Fibroblast of skin of abdomen (primary cell): ENCODE measurements around the gene CARD14. TPM values are rescaled to one million over a fixed set of nuclear protein-coding genes. Genes with fewer than 3 reads are reported as not detected.

ENCODE experiments used
- DNase-seq: peaks from one replicate; pipeline ENCODE4 v3.0.0-alpha.2; 2013
- polyA plus RNA-seq, 2 experiments: library from polyadenylated mRNA; unstranded; fragments of 120-200 nt; gene quantifications; one replicate each; pipeline ENCODE4 v1.2.1, GENCODE V29; 2013; ENCODE audit not compliant: insufficient read length in 2 of 2

Gene CARD14
- 0.08 TPM for polyA plus RNA-seq (2013, experiment 1 of 2; ENCODE audit: insufficient read length)
- 0.21 TPM for polyA plus RNA-seq (2013, experiment 2 of 2; ENCODE audit: insufficient read length)

DNA sequence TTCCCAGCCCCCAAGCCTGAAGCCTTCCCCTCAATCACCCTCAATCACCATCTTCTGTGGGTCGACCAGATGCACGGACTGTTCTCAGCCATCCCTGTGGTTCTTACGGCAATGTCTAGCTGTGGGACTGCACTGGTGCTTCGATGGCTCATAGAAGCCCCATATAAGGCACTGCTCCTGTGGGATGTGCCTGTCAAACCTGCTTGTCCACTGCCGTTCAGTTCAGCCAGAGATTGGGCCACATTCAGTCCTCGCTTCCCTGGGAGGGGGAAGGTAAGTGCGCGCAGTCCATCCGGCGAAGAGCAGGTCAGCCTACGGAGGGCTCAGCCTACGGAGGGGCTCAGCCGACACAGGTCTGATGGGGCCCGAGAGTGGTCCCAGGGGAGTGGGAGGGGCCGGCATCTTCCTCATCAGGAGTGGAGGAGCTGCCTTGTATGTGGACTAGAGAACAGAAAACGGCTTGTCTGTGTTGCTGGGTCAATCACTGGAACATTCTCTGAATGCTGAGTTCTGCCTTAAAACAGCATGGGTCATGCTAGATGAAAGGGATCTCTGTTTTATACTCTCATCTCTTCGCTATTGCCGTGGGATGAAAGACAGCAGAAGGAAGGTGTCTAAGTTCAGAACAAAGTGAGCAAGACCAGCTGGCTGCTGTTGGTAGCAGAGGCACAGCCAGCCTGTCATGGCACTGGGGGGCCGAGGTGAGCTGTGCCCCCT is at the start of gene CARD14:
TSS of gene CARD14 (plus strand) at position 247 of the 717 bp plus-strand sequence. CDS start 11,409 bp downstream, outside the sequence.
- no peak for DNase-seq

DNA sequence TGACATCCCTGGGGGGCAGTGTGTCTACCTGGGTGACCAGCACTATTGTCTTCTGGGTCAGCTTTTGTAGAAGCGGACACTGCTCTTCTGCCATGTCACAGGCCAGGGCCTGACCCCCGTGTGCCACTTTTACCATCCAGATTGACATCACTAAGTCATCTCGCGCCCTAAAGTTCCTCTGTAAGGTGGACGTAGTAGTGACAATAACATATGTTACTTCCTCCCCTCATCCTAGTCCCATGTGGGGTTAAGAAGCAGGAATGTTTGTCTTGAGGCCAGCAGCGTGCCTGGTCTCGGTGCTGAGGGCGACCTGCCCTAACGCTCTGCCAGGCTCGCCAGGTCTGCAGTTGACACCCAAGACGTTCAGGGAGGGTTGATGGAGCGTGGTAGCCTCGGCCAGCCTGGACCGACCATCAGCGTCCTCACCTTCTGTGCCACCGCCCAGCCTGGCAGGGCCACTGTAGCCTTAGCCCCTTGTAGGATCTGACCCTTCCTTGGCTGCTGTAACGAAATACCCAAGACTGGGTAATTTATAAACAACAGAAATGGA is 47.7 kb upstream of the CARD14 start:
- DNase-seq: no peak

- no peak for DNase-seq
Measured at GRCh38 chr17:80122926-80123505, 46.8 kb upstream of the CARD14 start.

DNA sequence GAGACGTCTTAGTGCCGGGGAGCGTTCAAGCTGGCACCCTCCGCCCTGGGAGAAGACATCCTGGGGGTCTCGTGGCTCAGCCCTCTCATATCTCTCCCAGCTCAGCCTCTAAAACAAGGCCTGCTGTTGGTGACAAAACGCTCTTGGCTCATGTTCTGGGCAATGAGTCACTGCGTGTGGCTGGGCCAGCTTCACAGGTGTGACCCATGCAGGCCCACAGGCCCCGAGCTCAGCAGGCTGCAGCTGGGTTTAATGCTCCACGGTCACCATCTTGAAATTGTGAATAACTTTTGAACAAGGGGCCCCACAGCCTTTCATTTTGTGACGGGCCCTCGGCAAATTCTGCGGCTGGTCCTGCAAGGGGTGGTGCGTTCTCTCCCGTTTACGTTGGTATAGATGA is 46.0 kb upstream of the CARD14 start:
- peak; percentile 30 for DNase-seq

- peak; percentile 37 for DNase-seq
Measured at GRCh38 chr17:80124351-80124981, 45.4 kb upstream of the CARD14 start.

- DNase-seq: peak; percentile 72
Measured at GRCh38 chr17:80125656-80126448, 44.0 kb upstream of the CARD14 start.

- no peak for DNase-seq
Measured at GRCh38 chr17:80126449-80126715, 43.4 kb upstream of the CARD14 start.

GRCh38 chr17:80129006-80129565 is 40.7 kb upstream of the CARD14 start:
- no peak for DNase-seq

GRCh38 chr17:80130992-80131391 is 38.8 kb upstream of the CARD14 start:
- no peak for DNase-seq

DNA sequence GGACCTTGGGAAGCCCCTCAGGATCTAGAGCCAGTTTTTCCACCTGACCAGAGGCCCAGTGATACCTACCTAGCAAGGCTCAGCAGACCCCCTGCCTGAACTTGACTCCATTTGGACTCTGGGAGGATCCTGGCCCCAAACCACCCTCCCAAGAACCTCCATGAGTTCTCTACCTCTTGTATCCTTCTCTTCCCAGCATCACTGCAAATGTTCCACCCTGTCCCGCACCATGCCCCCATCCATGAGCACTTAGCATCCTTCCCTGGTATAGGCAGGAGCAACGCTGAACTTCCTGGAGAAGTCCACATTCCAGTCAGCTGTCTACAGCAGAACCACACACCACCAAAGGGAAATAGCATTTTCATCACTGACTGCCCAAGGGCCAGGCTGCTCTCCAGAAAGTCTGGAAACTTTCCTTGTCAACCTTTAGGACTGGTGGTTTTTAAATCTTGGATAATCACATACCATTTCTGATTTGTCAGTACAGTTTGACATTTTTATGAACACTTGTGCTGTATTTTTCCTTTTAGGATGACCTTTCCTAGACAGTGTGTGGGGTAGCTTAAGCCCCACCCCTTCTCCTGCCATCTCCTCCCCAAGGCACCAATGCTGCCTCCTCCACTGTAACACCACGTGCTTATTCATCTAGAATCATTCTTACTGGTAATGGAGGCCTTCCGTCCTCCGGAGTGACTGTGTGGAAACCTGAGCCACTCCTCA is 36.8 kb upstream of the CARD14 start:
- no peak for DNase-seq

GRCh38 chr17:80133626-80133970 is 36.2 kb upstream of the CARD14 start:
- no peak for DNase-seq

- DNase-seq: no peak
Measured at GRCh38 chr17:80137131-80137530, 32.7 kb upstream of the CARD14 start.

- DNase-seq: no peak
Measured at GRCh38 chr17:80138856-80139426, 30.9 kb upstream of the CARD14 start.

DNA sequence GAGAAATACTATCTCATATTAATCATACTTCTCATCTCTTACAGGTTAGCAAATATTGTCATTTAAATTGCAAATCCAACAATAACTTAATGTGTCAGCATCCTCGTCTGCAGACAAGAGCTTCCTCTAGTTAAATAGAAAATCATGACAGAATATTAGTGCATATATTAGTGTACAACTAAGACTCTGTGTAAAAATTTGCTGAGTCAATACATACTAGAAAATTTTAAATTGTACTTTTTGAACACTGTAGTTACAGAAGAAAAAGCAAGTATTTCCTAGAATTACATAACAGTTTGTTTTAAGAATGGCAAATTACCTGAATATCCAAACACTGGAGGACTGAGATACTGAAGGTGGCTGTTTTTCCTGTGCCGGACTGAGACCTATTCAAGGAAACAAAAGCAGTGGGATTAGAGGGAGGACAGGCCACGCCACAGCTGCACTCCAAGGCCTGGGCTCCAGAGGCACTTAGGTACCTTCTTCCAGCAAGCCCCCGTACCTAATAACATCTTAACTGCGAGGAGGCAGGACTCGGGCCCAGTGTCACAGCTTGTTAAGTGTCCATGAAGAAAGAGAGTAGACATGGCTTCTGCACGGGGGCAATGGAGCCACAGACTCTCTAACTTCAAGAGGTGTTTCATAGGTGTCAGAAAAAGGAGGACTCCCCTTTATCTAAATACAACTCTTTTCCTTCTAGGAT is 28.2 kb upstream of the CARD14 start:
- DNase-seq: no peak

DNA sequence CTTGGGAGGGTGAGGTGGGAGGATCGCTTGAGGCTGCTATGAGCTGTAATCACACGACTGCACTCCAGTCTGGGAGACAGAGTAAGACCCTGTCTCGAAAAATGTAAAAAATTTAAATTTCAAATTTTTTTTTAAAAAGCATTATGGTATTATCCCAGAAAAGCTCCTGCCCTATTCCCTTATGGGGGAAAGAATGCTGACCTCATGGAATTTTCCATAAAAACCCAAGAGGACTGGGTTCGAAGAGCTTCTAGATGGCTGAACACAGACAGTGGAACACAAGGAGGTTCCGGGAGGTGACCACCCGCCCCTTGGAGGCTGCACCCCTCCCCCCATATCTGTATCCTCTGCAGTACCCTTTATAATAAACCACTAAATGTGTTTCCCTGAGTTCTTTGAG is 26.9 kb upstream of the CARD14 start:
- DNase-seq: no peak

DNA sequence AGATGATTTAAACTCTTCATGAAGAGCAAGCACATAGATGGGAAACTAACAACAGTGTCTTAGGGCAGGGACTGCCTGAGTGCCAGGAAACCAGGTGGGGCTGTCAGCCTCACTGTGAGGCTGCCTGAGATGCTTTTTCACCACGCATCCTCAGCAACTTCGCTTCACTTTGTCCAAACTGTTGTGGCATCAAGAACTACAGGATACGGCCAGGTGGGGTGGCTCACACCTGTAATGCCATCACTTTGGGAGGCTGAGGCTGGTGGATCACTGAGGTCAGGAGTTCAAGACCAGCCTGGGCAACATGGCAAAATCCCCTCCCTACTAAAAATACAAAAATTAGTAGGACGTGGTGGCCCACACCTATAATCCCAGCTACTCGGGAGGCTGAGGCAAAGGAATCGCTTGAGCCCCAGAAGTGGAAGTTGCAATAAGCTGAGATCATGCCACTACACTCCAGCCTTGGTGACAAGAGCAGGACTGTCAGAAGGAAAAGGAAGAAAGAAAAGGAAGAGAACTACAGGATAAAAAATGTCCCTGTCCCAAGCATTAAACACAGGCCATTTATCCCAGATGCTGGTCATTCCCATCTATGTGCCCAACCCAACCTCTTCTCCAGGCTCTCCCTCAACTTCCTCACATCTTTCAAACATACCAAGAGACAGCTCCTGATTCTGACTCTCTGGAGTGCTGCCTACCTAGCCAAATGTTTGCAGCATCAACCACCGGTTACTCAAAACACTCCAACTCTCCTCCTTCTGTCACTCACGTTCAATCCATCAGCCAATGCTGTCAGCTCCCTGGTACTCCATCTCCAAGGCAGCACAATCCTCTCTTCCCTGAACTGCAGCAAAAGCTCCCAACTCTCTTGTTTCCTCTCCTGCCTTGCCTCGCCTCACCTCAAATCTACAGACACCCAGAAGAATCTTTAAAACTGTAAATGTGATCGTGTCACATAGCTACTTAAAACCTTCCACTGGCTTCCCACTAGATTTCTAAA is 24.5 kb upstream of the CARD14 start:
- no peak for DNase-seq

GRCh38 chr17:80146121-80147034 is 23.5 kb upstream of the CARD14 start:
- DNase-seq: no peak

DNA sequence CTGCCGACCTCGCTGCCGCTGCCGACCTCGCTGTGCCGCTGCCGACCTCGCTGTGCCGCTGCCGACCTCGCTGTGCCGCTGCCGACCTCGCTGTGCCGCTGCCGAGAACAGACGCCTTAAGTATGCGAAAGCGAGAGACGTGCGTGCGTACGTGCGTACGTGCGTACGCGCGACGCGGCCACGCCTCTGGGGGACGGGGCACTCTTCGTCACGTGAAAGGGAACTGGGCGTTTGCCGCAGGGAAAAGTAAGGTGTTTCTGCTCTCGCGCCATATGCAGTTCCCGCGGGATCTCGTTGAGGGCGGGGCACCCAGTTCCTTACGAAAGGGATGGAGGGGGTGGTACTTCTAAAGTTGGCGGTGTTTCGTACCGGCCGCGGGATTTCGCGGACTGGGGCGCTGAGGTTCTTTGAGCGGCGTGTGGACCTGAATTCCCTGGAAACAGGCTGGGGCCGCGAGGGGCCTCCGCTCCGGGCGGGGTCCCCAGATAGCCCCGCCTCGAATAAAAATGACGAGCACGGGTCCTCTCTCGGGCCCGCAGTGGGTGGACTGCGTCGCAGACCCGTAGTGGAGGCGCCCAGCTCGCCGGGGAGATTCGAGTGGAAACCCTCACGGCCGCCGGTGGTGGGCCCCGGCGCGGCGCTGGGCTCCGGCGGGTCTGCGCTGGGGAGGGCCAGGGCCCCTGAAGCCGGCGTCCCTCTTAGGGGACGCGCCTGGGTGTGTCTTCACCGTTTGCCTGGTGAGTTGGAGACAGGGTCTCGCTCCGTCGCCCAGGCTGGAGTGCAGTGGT is 22.6 kb upstream of the CARD14 start, which contains the start of gene EIF4A3:
TSS of gene EIF4A3 (minus strand) at position 94 of the 788 bp plus-strand sequence. CDS start 167 bp downstream, outside the sequence.
- DNase-seq: peak; percentile 99
